Measurements from ENCODE around the gene ATP8A2. TPM values are rescaled to one million over a fixed set of nuclear protein-coding genes. Genes with fewer than 3 reads are reported as not detected.

The ATP8A2 gene
- total RNA-seq, 1 donor from 2014 or later: not detected

DNA sequence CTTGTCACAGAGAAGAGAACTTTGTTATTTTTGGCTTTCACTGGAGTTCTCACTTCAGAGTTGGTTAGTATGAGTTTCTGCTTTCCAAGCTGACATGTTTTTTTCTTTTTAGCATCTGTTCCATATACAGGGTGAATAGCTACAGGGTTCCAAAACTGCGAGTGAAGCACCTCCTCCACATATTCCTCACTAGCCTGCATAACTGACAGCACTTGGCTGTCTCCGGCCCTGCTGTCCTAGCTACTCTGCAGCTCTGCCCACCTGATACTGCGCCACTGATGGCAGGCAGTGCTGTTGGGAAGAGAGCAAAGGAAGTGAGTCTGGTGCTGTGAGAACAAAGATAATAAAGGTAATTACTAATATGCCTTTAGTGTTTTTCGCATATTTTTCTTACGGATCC, 6.8 kb downstream of the ATP8A2 start:
- Histone ChIP-seq H3K4me3 (ENCODE audit: low read depth, low read length) (no peak overlapping the region), H3K36me3 (ENCODE audit: control insufficient read depth, insufficient read depth, low read length) (no peaks in the 10 kb centered on the region), H3K27me3 (ENCODE audit: control insufficient read depth, insufficient read depth, low read length) (peaks cover under 1% of the 10 kb centered on the region)
- FAIRE-seq (no peak), DNase-seq (ENCODE audit: low read depth) (no peak)
- TF ChIP-seq, protein P1, sequence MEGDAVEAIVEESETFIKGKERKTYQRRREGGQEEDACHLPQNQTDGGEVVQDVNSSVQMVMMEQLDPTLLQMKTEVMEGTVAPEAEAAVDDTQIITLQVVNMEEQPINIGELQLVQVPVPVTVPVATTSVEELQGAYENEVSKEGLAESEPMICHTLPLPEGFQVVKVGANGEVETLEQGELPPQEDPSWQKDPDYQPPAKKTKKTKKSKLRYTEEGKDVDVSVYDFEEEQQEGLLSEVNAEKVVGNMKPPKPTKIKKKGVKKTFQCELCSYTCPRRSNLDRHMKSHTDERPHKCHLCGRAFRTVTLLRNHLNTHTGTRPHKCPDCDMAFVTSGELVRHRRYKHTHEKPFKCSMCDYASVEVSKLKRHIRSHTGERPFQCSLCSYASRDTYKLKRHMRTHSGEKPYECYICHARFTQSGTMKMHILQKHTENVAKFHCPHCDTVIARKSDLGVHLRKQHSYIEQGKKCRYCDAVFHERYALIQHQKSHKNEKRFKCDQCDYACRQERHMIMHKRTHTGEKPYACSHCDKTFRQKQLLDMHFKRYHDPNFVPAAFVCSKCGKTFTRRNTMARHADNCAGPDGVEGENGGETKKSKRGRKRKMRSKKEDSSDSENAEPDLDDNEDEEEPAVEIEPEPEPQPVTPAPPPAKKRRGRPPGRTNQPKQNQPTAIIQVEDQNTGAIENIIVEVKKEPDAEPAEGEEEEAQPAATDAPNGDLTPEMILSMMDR (IDR thresholded peaks at IDR 0.05; ENCODE audit: insufficient read depth, low read length, severe bottlenecking): no peak

GRCh38 chr13:25379011-25379410, 7.2 kb downstream of the ATP8A2 start:
- DNase-seq (ENCODE audit: low read depth) (no peak), FAIRE-seq (no peak)
- Histone ChIP-seq H3K36me3 (ENCODE audit: control insufficient read depth, insufficient read depth, low read length) (no peaks in the 10 kb centered on the region), H3K4me3 (ENCODE audit: low read depth, low read length) (no peak overlapping the region), H3K27me3 (ENCODE audit: control insufficient read depth, insufficient read depth, low read length) (no peaks in the 10 kb centered on the region)
- TF ChIP-seq, protein P1 (IDR thresholded peaks at IDR 0.05; ENCODE audit: insufficient read depth, low read length, severe bottlenecking): no peak

GRCh38 chr13:25380082-25380481, 8.3 kb downstream of the ATP8A2 start:
- no peak overlapping the region for H3K4me3 ChIP-seq (ENCODE audit: low read depth, low read length)
- TF ChIP-seq, protein P1 (IDR thresholded peaks at IDR 0.05; ENCODE audit: insufficient read depth, low read length, severe bottlenecking): no peak
- H3K36me3 ChIP-seq (ENCODE audit: control insufficient read depth, insufficient read depth, low read length): no peaks in the 10 kb centered on the region
- H3K27me3 ChIP-seq (ENCODE audit: control insufficient read depth, insufficient read depth, low read length): no peaks in the 10 kb centered on the region
- DNase-seq (ENCODE audit: low read depth) (no peak), FAIRE-seq (no peak)

DNA sequence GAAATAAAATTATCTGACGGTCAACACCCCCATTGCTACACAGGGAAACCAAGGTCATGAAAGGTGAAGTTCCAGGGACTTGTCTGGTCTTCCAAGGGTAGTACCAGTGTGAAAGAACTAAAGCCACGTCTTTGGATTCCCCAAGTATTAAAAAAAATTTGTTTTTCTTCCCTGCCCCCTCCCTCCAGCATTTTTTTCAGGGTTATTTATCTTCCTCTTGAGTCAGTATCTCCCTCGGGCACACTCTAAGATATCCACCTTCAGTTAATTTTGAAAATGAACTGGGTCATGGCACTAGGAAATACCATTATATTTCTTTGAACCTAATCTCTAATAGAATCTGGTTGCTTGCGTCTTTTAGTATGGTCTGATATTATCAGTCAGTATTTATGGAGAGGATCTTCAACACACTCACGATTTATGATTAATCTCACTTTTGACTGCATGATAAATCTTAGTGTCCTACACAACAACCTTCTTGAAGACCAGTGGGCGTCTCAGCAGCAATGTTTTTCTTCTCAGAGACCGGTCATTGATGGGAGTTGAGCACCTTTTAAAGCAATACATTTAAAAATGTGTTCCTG, 9.1 kb downstream of the ATP8A2 start:
- no peaks in the 10 kb centered on the region for H3K27me3 ChIP-seq (ENCODE audit: control insufficient read depth, insufficient read depth, low read length)
- no peak for DNase-seq (ENCODE audit: low read depth)
- TF ChIP-seq, protein P1 (IDR thresholded peaks at IDR 0.05; ENCODE audit: insufficient read depth, low read length, severe bottlenecking): no peak
- no peak overlapping the region for H3K4me3 ChIP-seq (ENCODE audit: low read depth, low read length)
- no peaks in the 10 kb centered on the region for H3K36me3 ChIP-seq (ENCODE audit: control insufficient read depth, insufficient read depth, low read length)
- no peak for FAIRE-seq

GRCh38 chr13:25384758-25385410, 13.1 kb downstream of the ATP8A2 start:
- Histone ChIP-seq H3K36me3 (ENCODE audit: control insufficient read depth, insufficient read depth, low read length) (no peaks in the 10 kb centered on the region), H3K4me3 (ENCODE audit: low read depth, low read length) (no peak overlapping the region), H3K27me3 (ENCODE audit: control insufficient read depth, insufficient read depth, low read length) (no peaks in the 10 kb centered on the region)
- TF ChIP-seq, protein P1 (IDR thresholded peaks at IDR 0.05; ENCODE audit: insufficient read depth, low read length, severe bottlenecking): no peak
- no peak for DNase-seq (ENCODE audit: low read depth)
- no peak for FAIRE-seq

DNA sequence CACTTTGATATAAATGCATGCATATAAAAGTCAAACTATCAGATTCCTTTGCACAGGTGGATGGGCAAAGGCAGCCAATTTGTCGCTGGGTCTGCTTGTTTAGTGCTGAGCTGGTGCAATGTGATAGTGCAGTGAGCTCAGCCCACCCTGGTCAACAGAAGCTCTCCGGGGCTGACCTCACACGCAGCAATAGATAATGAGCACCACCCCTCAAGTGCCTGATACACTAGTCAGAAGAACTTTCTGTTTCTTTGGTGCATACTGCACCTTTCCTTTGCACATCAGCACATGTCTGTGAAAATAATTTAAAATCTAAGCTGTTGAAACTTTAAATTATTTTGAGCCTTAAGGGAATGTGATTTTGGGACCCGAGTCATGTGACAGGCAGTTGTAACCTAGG, 20.2 kb downstream of the ATP8A2 start:
- TF ChIP-seq, protein P1 (IDR thresholded peaks at IDR 0.05; ENCODE audit: insufficient read depth, low read length, severe bottlenecking): no peak
- Histone ChIP-seq H3K4me3 (ENCODE audit: low read depth, low read length) (no peak overlapping the region), H3K36me3 (ENCODE audit: control insufficient read depth, insufficient read depth, low read length) (no peaks in the 10 kb centered on the region), H3K27me3 (ENCODE audit: control insufficient read depth, insufficient read depth, low read length) (no peaks in the 10 kb centered on the region)
- DNase-seq (ENCODE audit: low read depth) (no peak), FAIRE-seq (no peak)
